Measurements from ENCODE around the gene ITGB4. TPM values are rescaled to one million over a fixed set of nuclear protein-coding genes. Genes with fewer than 3 reads are reported as not detected.

ITGB4 gene
- 28.4 TPM for total RNA-seq (ENCODE audit: insufficient read depth, low replicate concordance)

GRCh38 chr17:75720656-75721462 is at the start of gene ITGB4:
TSS of gene ITGB4 (plus strand) at chr17:75721459. CDS start at chr17:75724704, 3,245 bp downstream.
- peak; percentile 68 for DNase-seq (ENCODE audit: low spot score)

DNA sequence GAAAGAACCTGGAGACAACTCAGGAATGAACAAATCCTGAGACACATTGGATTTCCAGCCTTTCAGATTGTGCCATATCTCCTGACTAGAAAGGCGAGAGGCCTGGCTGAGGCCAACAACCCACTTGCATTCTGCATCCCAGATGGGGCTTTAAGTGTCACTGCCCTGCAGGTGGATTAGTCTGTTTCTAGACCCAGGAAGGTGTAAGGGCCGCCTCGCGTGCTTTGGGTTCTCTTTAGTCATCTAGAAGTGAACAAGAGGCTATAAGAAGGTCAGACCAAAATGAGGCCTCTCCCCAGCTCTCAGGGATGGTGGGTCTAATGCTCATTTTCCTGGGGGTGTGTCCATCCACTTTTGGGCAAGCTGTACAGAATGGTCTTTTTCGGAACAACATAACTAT is 49.2 kb upstream of the ITGB4 start:
- no peak for DNase-seq (ENCODE audit: low spot score)

GRCh38 chr17:75673487-75673886 is 47.8 kb upstream of the ITGB4 start:
- no peak for DNase-seq (ENCODE audit: low spot score)

- no peak for DNase-seq (ENCODE audit: low spot score)
Observed at GRCh38 chr17:75676461-75676860, 44.8 kb upstream of the ITGB4 start.

DNA sequence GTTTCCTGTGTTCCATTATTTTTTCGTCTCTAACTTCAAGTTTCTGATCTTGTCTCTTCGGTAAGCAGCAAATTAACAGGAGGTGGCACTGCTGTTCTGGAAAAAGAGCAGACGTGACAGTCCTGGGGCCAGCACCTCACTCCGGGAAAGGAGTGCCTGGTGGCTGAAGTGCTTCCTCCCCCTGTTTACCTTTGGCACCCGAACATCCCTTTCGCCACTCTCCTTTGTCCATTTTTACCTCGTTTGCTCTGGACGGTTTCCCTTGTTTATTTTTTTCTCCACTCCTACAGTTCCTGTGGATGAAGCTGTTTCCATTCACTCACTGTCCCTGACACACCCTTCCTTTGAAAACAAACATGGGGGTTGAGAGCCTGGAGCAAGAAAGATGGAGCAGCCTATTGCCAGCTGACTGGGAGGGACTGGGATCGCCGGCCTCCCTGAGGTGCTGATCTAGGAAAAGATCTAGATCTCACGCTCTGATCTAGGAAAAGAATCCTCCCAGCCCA is 41.5 kb upstream of the ITGB4 start:
- no peak for DNase-seq (ENCODE audit: low spot score)

- DNase-seq (ENCODE audit: low spot score) = no peak
Observed at GRCh38 chr17:75680431-75680830, 40.8 kb upstream of the ITGB4 start.

DNA sequence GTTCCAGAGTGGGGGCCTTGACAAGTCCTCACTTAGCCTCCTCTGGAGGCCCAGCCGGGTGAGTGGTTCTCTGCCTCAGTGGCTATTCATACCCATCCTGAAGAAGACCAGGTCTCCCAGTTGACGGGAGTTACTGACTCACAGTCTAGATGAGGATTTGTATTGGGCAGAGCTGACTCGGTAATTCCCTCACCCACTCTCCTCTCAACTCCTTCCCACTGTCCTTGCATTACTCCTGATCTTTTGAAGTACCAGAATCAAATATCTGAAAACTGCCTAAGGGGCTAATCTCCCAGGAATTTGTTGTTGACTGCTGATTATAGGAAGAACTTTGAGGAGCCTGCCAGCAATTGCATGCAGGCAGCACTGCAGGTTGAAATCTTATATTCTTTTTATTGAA is 40.0 kb upstream of the ITGB4 start:
- DNase-seq (ENCODE audit: low spot score) = no peak

- no peak for DNase-seq (ENCODE audit: low spot score)
Observed at GRCh38 chr17:75683583-75683982, 37.7 kb upstream of the ITGB4 start.

DNA sequence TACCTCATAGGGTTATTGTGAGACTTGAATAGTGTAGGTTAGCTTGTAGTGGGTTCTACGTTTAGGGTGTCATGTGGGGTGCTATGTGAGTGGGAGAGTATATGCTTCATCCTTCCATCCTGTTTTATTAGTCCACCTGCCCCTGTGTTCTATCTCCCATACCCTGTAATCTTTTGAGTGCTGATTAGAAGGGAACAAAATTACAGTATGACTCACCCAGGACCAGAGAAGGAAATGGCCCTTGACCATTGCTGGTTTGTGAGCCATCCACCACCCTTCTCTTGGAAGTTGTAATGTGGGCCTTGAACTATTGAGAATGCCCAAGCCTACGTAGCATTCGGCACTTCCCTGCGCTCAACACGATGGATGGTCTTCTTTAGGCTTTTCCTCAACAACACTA is 37.0 kb upstream of the ITGB4 start:
- DNase-seq (ENCODE audit: low spot score) = no peak

DNA sequence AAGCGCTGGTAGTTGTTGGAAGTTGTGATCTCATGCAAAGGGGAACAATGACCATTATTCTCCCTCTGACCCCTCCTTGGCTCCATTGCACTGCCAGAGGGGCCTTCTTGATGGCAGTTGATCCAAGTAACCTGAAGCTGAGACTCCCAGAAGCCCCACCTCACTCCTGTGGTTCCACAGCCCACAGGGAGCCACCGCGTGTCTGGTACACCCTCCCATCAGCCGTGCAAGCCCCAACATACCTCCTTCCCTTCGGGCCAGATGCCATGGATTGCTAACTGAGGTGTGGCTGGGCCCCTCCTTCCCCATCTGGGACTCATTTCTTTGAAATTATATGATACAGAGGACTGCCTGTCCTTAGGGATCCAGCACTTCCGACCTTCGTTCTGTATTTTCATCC is 36.3 kb upstream of the ITGB4 start:
- DNase-seq (ENCODE audit: low spot score) = peak; percentile 71

GRCh38 chr17:75685499-75685898 is 35.8 kb upstream of the ITGB4 start:
- DNase-seq (ENCODE audit: low spot score) = no peak

DNA sequence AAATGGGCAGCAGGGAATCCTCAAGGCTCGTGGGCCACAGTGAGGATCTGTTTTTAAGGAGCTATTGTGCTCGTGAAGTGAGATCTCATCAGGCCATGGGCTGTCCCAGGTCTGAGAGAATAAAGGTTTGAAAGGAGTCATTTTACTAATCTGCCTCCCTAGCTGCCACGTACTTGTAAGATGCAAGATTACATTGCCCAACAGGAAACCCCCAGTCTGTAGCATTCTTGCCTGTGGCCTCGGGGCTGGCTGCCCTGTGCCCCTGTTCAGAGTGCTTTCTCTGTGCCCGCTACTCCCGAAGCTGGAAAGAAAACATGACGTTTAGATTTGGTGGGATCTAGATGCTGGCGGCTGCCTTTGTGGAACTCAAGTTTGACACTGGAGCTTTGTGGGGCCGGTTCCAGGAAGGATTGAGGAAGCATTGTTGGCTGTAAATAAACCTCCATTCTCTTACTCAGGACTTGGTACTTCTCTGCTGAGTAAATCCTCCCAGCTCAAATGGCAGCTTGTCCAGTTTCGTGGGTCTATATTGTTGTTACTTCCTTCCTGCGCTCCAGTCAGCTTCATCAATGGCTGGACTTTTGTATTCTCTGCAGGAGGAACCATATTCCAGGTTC is 32.9 kb upstream of the ITGB4 start:
- DNase-seq (ENCODE audit: low spot score) = no peak

DNA sequence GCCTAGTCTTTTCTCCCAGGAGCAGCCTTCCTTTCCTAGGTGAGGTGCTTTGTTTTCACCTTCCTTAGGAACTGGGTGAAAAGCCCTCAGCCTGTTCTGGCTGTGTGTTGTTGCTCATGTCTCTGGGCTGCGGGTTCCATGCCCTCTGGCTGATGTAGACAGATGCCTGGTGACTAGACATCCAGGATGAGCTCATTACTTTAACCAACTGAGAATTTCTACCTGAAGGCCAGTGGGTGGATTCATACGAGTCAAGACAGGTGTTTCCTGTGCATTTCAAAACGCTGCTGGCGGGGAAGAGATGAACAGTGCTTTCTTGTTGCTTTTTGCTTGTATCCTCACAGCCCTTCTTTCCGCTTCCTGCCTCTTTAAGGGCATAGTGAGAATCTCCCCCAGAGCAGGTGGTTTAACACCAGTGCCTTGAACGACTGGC is 31.8 kb upstream of the ITGB4 start:
- peak; percentile 73 for DNase-seq (ENCODE audit: low spot score)

- no peak for DNase-seq (ENCODE audit: low spot score)
Observed at GRCh38 chr17:75691371-75691791, 29.9 kb upstream of the ITGB4 start.

GRCh38 chr17:75691801-75692626 is 29.2 kb upstream of the ITGB4 start:
- no peak for DNase-seq (ENCODE audit: low spot score)

- no peak for DNase-seq (ENCODE audit: low spot score)
Observed at GRCh38 chr17:75692976-75693375, 28.3 kb upstream of the ITGB4 start.

- peak; percentile 82 for DNase-seq (ENCODE audit: low spot score)
Observed at GRCh38 chr17:75693500-75694481, 27.5 kb upstream of the ITGB4 start.

DNA sequence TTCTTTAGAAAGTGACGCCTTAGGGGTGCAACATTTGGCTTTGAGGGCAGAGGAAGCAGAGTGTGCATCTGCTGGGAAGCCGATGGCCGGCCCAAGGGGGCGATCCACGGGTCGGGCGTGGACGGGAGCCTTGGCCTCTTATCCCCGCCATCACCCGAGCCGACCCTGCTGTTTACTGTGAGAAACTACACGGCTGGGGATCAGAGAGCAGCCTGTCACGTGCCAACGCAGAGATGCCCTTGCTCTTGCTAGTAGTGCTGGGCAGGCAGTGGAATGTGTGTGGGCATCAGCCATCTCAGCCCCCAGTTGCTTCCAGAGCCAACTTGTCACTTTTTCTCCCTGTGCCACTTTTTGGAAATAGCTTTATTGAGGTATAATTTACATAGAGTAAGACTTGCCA is 26.7 kb upstream of the ITGB4 start:
- no peak for DNase-seq (ENCODE audit: low spot score)

- no peak for DNase-seq (ENCODE audit: low spot score)
Observed at GRCh38 chr17:75695141-75695829, 26.0 kb upstream of the ITGB4 start.

GRCh38 chr17:75695830-75696271 is 25.4 kb upstream of the ITGB4 start:
- no peak for DNase-seq (ENCODE audit: low spot score)
